HT1080 (cell line): ENCODE data around the gene CEP57. TPM values are rescaled to one million over a fixed set of nuclear protein-coding genes. Genes with fewer than 3 reads are reported as not detected.
A peak's percentile ranks its signal among the peaks of the same experiment; 100 is the strongest.
"Not testable (repeated sequence)": the region's sequence is repeated elsewhere in the genome, so short reads cannot be mapped to it uniquely, and the experiment has no call there.

ENCODE experiments used
- DNase-seq: peaks from one replicate; pipeline ENCODE4 v3.0.0-alpha.2; 2015; ENCODE audit warnings: low read depth
- small RNA-seq: library from RNA; depleted of rRNA; stranded (forward); fragments of <200 nt; gene quantifications from one replicate; pipeline ENCODE3, GENCODE V24; 2014
- total RNA-seq: library from RNA; depleted of rRNA; stranded (reverse); fragments of >200 nt; shearing (Covaris generic); gene quantifications from 2 replicates; pipeline ENCODE4 v1.2.3, GENCODE V29; 2014; rRNA removed

Gene CEP57
- total RNA-seq, 1 experiment from 2014 or later: 32.8 TPM

GRCh38 chr11:95854362-95854761 is 64.1 kb downstream of the CEP57 start:
- not testable (repeated sequence) for DNase-seq

- not testable (repeated sequence) for DNase-seq
These were observed 69.7 kb downstream of the CEP57 start for GRCh38 chr11:95860024-95860423.

GRCh38 chr11:95863486-95864140 is 73.3 kb downstream of the CEP57 start:
- DNase-seq: peak; percentile 3

- DNase-seq: no peak
These were observed 76.8 kb downstream of the CEP57 start for GRCh38 chr11:95867105-95867504.

- not testable (repeated sequence) for DNase-seq
These were observed 80.6 kb downstream of the CEP57 start for GRCh38 chr11:95870877-95871276.

- peak; percentile 96 for DNase-seq
These were observed 87.0 kb downstream of the CEP57 start for GRCh38 chr11:95877291-95877690.

Small RNA genes within 50 kb of the gene (small RNA-seq; reads per million reads assigned to genes)
- gene RNA5SP345: 0.14 reads per million

Other genes with a start within 250 kb of the CEP57 start
- 11.9 and 13.2 TPM in 2 replicates for gene FAM76B, start 716 bp upstream of the CEP57 start, total RNA-seq
- gene MTMR2, start 133.6 kb downstream of the CEP57 start, total RNA-seq: 20.3 and 29.5 TPM in 2 replicates